CD4-positive, alpha-beta T cell (primary cell): ENCODE data around the gene HTR1D. TPM values are rescaled to one million over a fixed set of nuclear protein-coding genes. Genes with fewer than 3 reads are reported as not detected.

ENCODE experiments used
- ATAC-seq: fragments of 200-7000 bp; cut with Tn5 transposase; one replicate; pipeline ENCODE4 v1.10.0; 2022; ENCODE audit warnings: mild to moderate bottlenecking; ENCODE audit not compliant: poor library complexity
- CTCF ChIA-PET: fragments of 350-600 bp; sonication (Branson Sonifier 250); formaldehyde crosslinking; loops from one replicate; lab custom pipeline; 2021; ENCODE audit warnings: antibody characterized with exemption, inconsistent platforms; lab: Charles Lee
- POLR2A ChIA-PET: fragments of 350-600 bp; sonication (Branson Sonifier 250); formaldehyde crosslinking; loops from one replicate; lab custom pipeline; 2021; ENCODE audit warnings: antibody characterized with exemption, inconsistent platforms; lab: Charles Lee
- DNase-seq, 14 experiments: peaks; one replicate each; pipeline ENCODE4 v3.0.0-alpha.2; 2013 to 2020; ENCODE audit warnings: mixed read lengths in 2 of 14
- H3K27ac ChIP-seq, 2 donors: one replicate each; pipeline versions ENCODE4 v1.5.1 to v1.7.0; 2013; ENCODE audit warnings: low read length in 2 of 2, low read depth in 1 of 2, mild to moderate bottlenecking in 1 of 2
- H3K27me3 ChIP-seq, 2 experiments: 1 replicate in 1 of 2; 2 replicates in 1 of 2; pipeline versions ENCODE4 v1.6.1 to v1.7.0; 2013; ENCODE audit warnings: low read length in 2 of 2, control low read depth in 1 of 2, mild to moderate bottlenecking in 1 of 2, moderate library complexity in 1 of 2; ENCODE audit not compliant: insufficient read depth in 2 of 2, control insufficient read depth in 1 of 2
- H3K36me3 ChIP-seq: one replicate; pipeline ENCODE4 v1.6.1; 2013; ENCODE audit warnings: low read length, control low read depth; ENCODE audit not compliant: insufficient read depth
- H3K4me1 ChIP-seq: one replicate; pipeline ENCODE4 v1.6.1; 2013; ENCODE audit warnings: low read length, control low read depth; ENCODE audit not compliant: insufficient read depth
- H3K4me3 ChIP-seq: one replicate; pipeline ENCODE4 v1.5.1; 2013; ENCODE audit warnings: mild to moderate bottlenecking, low read length, moderate library complexity
- H3K9me3 ChIP-seq, 2 experiments: 1 replicate in 1 of 2; 2 replicates in 1 of 2; pipeline versions ENCODE4 v1.6.1 to v1.7.0; 2013; ENCODE audit warnings: low read length in 2 of 2, mild to moderate bottlenecking in 2 of 2, control low read depth in 1 of 2, moderate library complexity in 1 of 2; ENCODE audit not compliant: control insufficient read depth in 1 of 2, insufficient read depth in 1 of 2
- H3K27ac Mint-ChIP-seq: one replicate; pipeline ENCODE4 v1.8.0; 2020; ENCODE audit warnings: mixed read lengths
- H3K27me3 Mint-ChIP-seq: one replicate; pipeline ENCODE4 v1.8.0; 2021; ENCODE audit warnings: mixed read lengths
- H3K36me3 Mint-ChIP-seq: one replicate; pipeline ENCODE4 v1.8.0; 2021; ENCODE audit warnings: low read depth, mixed read lengths
- H3K4me1 Mint-ChIP-seq: one replicate; pipeline ENCODE4 v1.8.0; 2021; ENCODE audit warnings: low read depth, mixed read lengths
- H3K4me3 Mint-ChIP-seq: one replicate; pipeline ENCODE4 v1.8.0; 2020; ENCODE audit warnings: mild to moderate bottlenecking, mixed read lengths
- H3K9me3 Mint-ChIP-seq: one replicate; pipeline ENCODE4 v1.8.0; 2020; ENCODE audit warnings: mixed read lengths
- intact Hi-C, 2 experiments: fragments of 100-400 bp; cut with DNase I in 1 of 2; cut with micrococcal nuclease in 1 of 2; formaldehyde crosslinking; loops; one replicate each; pipeline versions ENCODE4 v1.15.1 to v1.9.0; 2023 to 2025; cut with DNase I, micrococcal nuclease
- total RNA-seq, 174 experiments: library from RNA in 2 of 174; stranded (reverse) in 2 of 174; gene quantifications; one replicate each; pipeline ENCODE4 v1.2.3 and lab custom pipeline; 2021 to 2026
- TF ChIP-seq, protein P1 (sequence below): fragments of 200-600 bp; IDR thresholded peaks from one replicate; pipeline ENCODE4 v1.8.0; 2022; ENCODE audit warnings: antibody characterized with exemption, mild to moderate bottlenecking

HTR1D gene
- total RNA-seq, 2 experiments from 2014 or later = not detected

GRCh38 chr1:23242414-23242813 lies 25.1 kb upstream of the HTR1D start:
- no peaks in the 10 kb centered on the region for H3K4me1 Mint-ChIP-seq
- Histone ChIP-seq H3K27me3 (peaks cover 0 to 4% of the 10 kb centered on the region in 2 experiments), H3K27ac (no peak overlapping the region), H3K9me3 (no peaks in the 10 kb centered on the region), H3K4me1 (no peaks in the 10 kb centered on the region), H3K4me3 (no peak overlapping the region), H3K36me3 (no peaks in the 10 kb centered on the region)
- CTCF ChIA-PET = no interaction called here
- no peak for DNase-seq
- no peaks in the 10 kb centered on the region for H3K36me3 Mint-ChIP-seq
- no peaks in the 10 kb centered on the region for H3K9me3 Mint-ChIP-seq
- no peak overlapping the region for H3K27ac Mint-ChIP-seq
- H3K4me3 Mint-ChIP-seq = no peak overlapping the region
- POLR2A ChIA-PET = no interaction called here
- TF ChIP-seq, protein P1, sequence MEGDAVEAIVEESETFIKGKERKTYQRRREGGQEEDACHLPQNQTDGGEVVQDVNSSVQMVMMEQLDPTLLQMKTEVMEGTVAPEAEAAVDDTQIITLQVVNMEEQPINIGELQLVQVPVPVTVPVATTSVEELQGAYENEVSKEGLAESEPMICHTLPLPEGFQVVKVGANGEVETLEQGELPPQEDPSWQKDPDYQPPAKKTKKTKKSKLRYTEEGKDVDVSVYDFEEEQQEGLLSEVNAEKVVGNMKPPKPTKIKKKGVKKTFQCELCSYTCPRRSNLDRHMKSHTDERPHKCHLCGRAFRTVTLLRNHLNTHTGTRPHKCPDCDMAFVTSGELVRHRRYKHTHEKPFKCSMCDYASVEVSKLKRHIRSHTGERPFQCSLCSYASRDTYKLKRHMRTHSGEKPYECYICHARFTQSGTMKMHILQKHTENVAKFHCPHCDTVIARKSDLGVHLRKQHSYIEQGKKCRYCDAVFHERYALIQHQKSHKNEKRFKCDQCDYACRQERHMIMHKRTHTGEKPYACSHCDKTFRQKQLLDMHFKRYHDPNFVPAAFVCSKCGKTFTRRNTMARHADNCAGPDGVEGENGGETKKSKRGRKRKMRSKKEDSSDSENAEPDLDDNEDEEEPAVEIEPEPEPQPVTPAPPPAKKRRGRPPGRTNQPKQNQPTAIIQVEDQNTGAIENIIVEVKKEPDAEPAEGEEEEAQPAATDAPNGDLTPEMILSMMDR = no peak
- intact Hi-C loops = no loop called here
- no peak for ATAC-seq
- H3K27me3 Mint-ChIP-seq = peaks cover 10% of the 10 kb centered on the region

- H3K27me3 Mint-ChIP-seq = peaks cover 17% of the 10 kb centered on the region
- ChIA-PET CTCF (no interaction called here), POLR2A (no interaction called here)
- Histone ChIP-seq H3K36me3 (no peaks in the 10 kb centered on the region), H3K9me3 (no peaks in the 10 kb centered on the region), H3K4me1 (no peaks in the 10 kb centered on the region), H3K27ac (no peak overlapping the region), H3K4me3 (no peak overlapping the region), H3K27me3 (peaks cover 0 to 4% of the 10 kb centered on the region in 2 experiments)
- no peak for ATAC-seq
- H3K27ac Mint-ChIP-seq = no peak overlapping the region
- no peaks in the 10 kb centered on the region for H3K4me1 Mint-ChIP-seq
- no peaks in the 10 kb centered on the region for H3K9me3 Mint-ChIP-seq
- no peak for DNase-seq
- intact Hi-C loops = no loop called here
- TF ChIP-seq, protein P1 = no peak
- H3K4me3 Mint-ChIP-seq = no peak overlapping the region
- H3K36me3 Mint-ChIP-seq = no peaks in the 10 kb centered on the region
Measured at GRCh38 chr1:23239638-23240295, 22.5 kb upstream of the HTR1D start.

DNA sequence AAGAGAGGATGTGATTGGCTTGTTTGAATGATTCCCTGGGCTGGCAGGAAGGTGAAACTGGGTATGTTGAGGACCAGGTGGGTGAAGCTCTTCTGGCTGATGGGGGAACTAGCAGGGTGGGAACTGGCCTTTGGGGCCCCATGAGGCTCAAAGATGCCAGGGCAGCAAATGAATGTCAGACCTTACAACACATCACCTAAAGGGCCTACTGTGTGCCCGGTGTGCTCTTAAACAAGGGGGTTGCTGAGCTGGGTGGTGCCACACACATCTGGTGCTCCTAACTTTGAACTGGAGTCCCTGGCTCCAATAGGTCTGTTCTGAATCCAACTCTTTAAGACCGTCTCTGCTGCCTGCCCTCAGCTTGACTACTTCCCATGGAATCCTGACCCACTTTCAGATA lies 21.3 kb upstream of the HTR1D start:
- ChIA-PET POLR2A (no interaction called here), CTCF (no interaction called here)
- no peaks in the 10 kb centered on the region for H3K36me3 Mint-ChIP-seq
- peaks cover 0 to 4% of the 10 kb centered on the region in 2 experiments for H3K27me3 ChIP-seq
- H3K27ac Mint-ChIP-seq = no peak overlapping the region
- no peaks in the 10 kb centered on the region for H3K36me3 ChIP-seq
- no peaks in the 10 kb centered on the region for H3K4me1 ChIP-seq
- DNase-seq (no peak), ATAC-seq (no peak)
- peaks cover 17% of the 10 kb centered on the region for H3K27me3 Mint-ChIP-seq
- H3K27ac ChIP-seq = no peak overlapping the region
- TF ChIP-seq, protein P1 = no peak
- intact Hi-C loops = no loop called here
- no peaks in the 10 kb centered on the region for H3K9me3 ChIP-seq
- no peaks in the 10 kb centered on the region for H3K4me1 Mint-ChIP-seq
- no peak overlapping the region for H3K4me3 ChIP-seq
- H3K4me3 Mint-ChIP-seq = no peak overlapping the region
- no peaks in the 10 kb centered on the region for H3K9me3 Mint-ChIP-seq
